ENCODE results near the gene KCNIP2. TPM values are rescaled to one million over a fixed set of nuclear protein-coding genes. Genes with fewer than 3 reads are reported as not detected.

The KCNIP2 gene
- total RNA-seq, 4 donors from 2014 or later: 1.1 to 5.2 (median 2.2) TPM

DNA sequence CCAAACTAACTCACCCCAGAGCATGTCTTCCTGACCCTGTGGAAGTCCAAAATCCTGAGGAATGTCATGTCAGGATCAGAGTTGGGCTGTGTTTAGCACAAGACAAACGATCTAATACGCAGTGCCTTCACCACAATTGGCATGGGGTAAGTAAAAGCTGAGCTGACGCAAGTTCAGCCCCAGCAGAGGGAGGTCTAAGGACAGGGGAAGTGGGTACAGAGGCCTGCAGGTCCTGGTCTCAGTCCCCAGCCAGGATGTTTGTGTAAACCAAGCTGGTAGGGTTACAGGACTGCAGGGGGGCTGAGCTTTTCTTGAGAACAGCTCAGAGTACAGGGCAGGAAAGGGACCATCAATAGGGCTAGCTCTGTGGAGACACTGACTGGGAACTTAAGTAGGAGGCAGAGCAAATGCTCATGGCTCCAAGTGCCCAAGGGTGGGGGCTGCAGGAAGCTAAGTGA is 5.3 kb upstream of the KCNIP2 start:
- 74 to 80% methylated on average over 3 of the region's 3 CpGs for WGBS, 2 donors (ENCODE audit: low coverage in 1 of 2)
- in situ Hi-C loops (cut with MboI; ENCODE audit: low pct_ligation_motif_present in 1 of 4, low pct_unique_long_range_greater_than_20kb in 1 of 4, low sequenced_read_pairs in 3 of 4) (loop anchor here in 3 of 4 donors (10.0 kb wide), 1 partner anchor 166 kb away; no protein-coding TSS in a partner anchor), intact Hi-C loops (cut with DNase I; ENCODE audit: low total_unique reads) (loop anchor here (10.0 kb wide), 1 partner anchor 166 kb away; no protein-coding TSS in a partner anchor)
- Histone ChIP-seq H3K36me3 (peaks cover 0 to 12% (median 0%) of the 10 kb centered on the region in 4 donors), H3K9me3 (no peaks in the 10 kb centered on the region), H3K27me3 (no peaks in the 10 kb centered on the region), H3K4me1 (peaks cover 0 to 3% (median 0%) of the 10 kb centered on the region in 4 donors), H3K27ac (no peak overlapping the region), H3K4me3 (no peak overlapping the region)
- no peak for DNase-seq
- TF ChIP-seq POLR2A (IDR thresholded peaks at IDR 0.05) (no peak), EP300 (IDR thresholded peaks at IDR 0.05; ENCODE audit: low read depth) (no peak), POLR2AphosphoS5 (IDR thresholded peaks at IDR 0.05) (no peak)
- TF ChIP-seq, protein P1, sequence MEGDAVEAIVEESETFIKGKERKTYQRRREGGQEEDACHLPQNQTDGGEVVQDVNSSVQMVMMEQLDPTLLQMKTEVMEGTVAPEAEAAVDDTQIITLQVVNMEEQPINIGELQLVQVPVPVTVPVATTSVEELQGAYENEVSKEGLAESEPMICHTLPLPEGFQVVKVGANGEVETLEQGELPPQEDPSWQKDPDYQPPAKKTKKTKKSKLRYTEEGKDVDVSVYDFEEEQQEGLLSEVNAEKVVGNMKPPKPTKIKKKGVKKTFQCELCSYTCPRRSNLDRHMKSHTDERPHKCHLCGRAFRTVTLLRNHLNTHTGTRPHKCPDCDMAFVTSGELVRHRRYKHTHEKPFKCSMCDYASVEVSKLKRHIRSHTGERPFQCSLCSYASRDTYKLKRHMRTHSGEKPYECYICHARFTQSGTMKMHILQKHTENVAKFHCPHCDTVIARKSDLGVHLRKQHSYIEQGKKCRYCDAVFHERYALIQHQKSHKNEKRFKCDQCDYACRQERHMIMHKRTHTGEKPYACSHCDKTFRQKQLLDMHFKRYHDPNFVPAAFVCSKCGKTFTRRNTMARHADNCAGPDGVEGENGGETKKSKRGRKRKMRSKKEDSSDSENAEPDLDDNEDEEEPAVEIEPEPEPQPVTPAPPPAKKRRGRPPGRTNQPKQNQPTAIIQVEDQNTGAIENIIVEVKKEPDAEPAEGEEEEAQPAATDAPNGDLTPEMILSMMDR (IDR thresholded peaks at IDR 0.05): no peak

DNA sequence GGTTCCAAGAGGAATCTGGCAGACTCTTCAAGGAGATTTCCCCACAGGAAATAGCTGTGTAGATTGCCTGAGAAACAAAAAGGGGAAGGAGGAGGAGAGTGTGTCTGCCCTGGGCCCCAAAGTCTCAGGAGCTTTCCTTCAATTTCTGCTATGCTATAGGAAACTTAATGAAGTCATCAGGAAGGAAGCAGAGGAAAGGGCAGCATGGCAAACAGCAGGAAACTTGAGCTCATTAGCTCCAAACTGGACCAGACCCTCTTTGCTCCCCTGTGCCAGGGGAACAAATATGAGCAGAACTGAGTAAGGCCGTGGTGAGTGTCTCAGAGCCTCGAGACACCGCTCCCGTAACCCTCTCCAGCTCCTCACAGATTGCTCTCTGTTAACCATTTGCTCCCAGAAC is 4.8 kb upstream of the KCNIP2 start:
- H3K4me1 ChIP-seq: peaks cover 0 to 7% (median 1%) of the 10 kb centered on the region in 4 donors
- intact Hi-C loops (cut with DNase I; ENCODE audit: low total_unique reads): loop anchor here (10.0 kb wide), 1 partner anchor 166 kb away; no protein-coding TSS in a partner anchor
- H3K27ac ChIP-seq: no peak overlapping the region
- 60 to 80% methylated on average over 1 to 4 of the region's 4 CpGs for WGBS, 2 donors (ENCODE audit: low coverage in 1 of 2)
- H3K4me3 ChIP-seq: no peak overlapping the region
- in situ Hi-C loops (cut with MboI; ENCODE audit: low pct_ligation_motif_present in 1 of 4, low pct_unique_long_range_greater_than_20kb in 1 of 4, low sequenced_read_pairs in 3 of 4): loop anchor here in 3 of 4 donors (10.0 kb wide), 1 partner anchor 166 kb away; no protein-coding TSS in a partner anchor
- no peak for DNase-seq
- no peaks in the 10 kb centered on the region for H3K9me3 ChIP-seq
- peaks cover 0 to 12% (median 0%) of the 10 kb centered on the region in 4 donors for H3K36me3 ChIP-seq
- TF ChIP-seq, protein P1 (IDR thresholded peaks at IDR 0.05): no peak
- TF ChIP-seq POLR2AphosphoS5 (IDR thresholded peaks at IDR 0.05): no peak
- no peak for TF ChIP-seq EP300 (IDR thresholded peaks at IDR 0.05; ENCODE audit: low read depth)
- no peak for TF ChIP-seq POLR2A (IDR thresholded peaks at IDR 0.05)
- H3K27me3 ChIP-seq: no peaks in the 10 kb centered on the region

DNA sequence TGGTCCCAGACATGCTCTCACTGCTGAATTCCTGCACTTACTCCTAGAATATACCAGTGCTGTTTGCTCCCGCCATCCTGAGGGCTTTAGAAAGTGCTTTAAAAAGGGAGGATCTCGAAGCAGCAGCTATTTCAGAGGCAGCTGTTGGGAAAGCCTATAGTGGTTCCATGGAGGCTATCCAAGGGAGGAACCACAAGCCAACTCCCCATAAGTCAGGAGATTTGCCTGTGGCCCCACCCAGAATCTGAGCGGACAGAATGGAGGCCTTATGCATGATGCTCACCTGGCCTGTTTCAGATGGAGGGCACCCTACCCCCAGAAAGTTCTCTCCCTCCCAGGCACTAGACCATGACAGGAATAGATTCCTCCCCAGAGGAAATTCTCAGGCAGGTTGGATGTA is 2.3 kb upstream of the KCNIP2 start:
- WGBS, 2 donors (ENCODE audit: low coverage in 1 of 2): 93% methylated on average over 3 of the region's 3 CpGs; no CpG with 5 or more reads in 1 of the 2 donors
- Histone ChIP-seq H3K27ac (no peak overlapping the region), H3K9me3 (no peaks in the 10 kb centered on the region), H3K36me3 (peaks cover 0 to 12% (median 0%) of the 10 kb centered on the region in 4 donors), H3K27me3 (no peaks in the 10 kb centered on the region), H3K4me3 (no peak overlapping the region), H3K4me1 (peaks cover 6 to 15% (median 10%) of the 10 kb centered on the region in 4 donors)
- in situ Hi-C loops (cut with MboI; ENCODE audit: low pct_ligation_motif_present in 1 of 4, low pct_unique_long_range_greater_than_20kb in 1 of 4, low sequenced_read_pairs in 3 of 4): loop anchor here in 3 of 4 donors (10.0 kb wide), 1 partner anchor 169 kb away; no protein-coding TSS in a partner anchor
- intact Hi-C loops (cut with DNase I; ENCODE audit: low total_unique reads): loop anchor here (10.0 kb wide), 1 partner anchor 169 kb away; no protein-coding TSS in a partner anchor
- TF ChIP-seq POLR2AphosphoS5 (IDR thresholded peaks at IDR 0.05) (no peak), POLR2A (IDR thresholded peaks at IDR 0.05) (no peak), EP300 (IDR thresholded peaks at IDR 0.05; ENCODE audit: low read depth) (no peak)
- TF ChIP-seq, protein P1 (IDR thresholded peaks at IDR 0.05): no peak
- no peak for DNase-seq

DNA sequence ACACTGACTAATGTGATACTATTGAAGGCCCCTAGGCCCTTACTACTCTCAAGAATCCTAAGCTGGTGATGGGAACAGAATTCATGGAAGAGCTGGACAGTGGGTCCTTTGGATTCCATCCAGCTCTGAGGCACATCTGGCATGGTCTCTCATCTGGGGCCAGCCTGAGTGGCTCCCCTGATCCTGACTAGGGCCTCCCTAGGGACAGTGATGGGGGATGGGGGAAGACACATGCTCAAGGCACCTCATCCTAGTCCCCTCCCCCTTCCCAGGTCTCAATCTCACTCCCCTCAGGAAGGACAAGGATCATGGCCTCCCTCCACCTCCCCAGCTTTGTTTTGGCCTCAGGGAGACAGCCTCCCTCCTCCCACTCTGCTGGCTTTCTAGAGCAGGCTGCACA is 1.8 kb downstream of the KCNIP2 start:
- DNase-seq: no peak
- in situ Hi-C loops (cut with MboI; ENCODE audit: low pct_ligation_motif_present in 1 of 4, low pct_unique_long_range_greater_than_20kb in 1 of 4, low sequenced_read_pairs in 3 of 4) (loop anchor here in 3 of 4 donors (10.0 kb wide), 1 partner anchor 173 kb away; no protein-coding TSS in a partner anchor), intact Hi-C loops (cut with DNase I; ENCODE audit: low total_unique reads) (loop anchor here (10.0 kb wide), 1 partner anchor 173 kb away; no protein-coding TSS in a partner anchor)
- H3K4me3 ChIP-seq: no peak overlapping the region
- H3K36me3 ChIP-seq: peaks cover 0 to 3% (median 0%) of the 10 kb centered on the region in 4 donors
- H3K4me1 ChIP-seq: peaks cover 20 to 31% (median 25%) of the 10 kb centered on the region in 4 donors
- no peaks in the 10 kb centered on the region for H3K27me3 ChIP-seq
- no peak overlapping the region for H3K27ac ChIP-seq
- no peak for TF ChIP-seq EP300 (IDR thresholded peaks at IDR 0.05; ENCODE audit: low read depth)
- no peak for TF ChIP-seq POLR2A (IDR thresholded peaks at IDR 0.05)
- TF ChIP-seq, protein P1 (IDR thresholded peaks at IDR 0.05): no peak
- TF ChIP-seq POLR2AphosphoS5 (IDR thresholded peaks at IDR 0.05): no peak
- no peaks in the 10 kb centered on the region for H3K9me3 ChIP-seq
